HAP-1 (cell line): ENCODE measurements around the gene ARHGAP6.
A peak's percentile ranks its signal among the peaks of the same experiment; 100 is the strongest.

ENCODE experiments used
- DNase-seq, 2 experiments: peaks; one replicate each; pipeline ENCODE4 v3.0.0-alpha.2; 2016 to 2020; ENCODE audit warnings: low spot score in 2 of 2
- H3K27me3 ChIP-seq: fragments of 250-450 bp; sonication (Bioruptor Pico); 2 replicates; pipeline ENCODE4 v1.5.1; 2020; ENCODE audit warnings: low read depth, mild to moderate bottlenecking, moderate library complexity
- H3K36me3 ChIP-seq: fragments of 250-450 bp; sonication (Bioruptor Pico); replicated peaks from 2 replicates; pipeline ENCODE4 v1.5.1; 2020; ENCODE audit warnings: mild to moderate bottlenecking
- H3K4me1 ChIP-seq: fragments of 250-450 bp; sonication (Bioruptor Pico); 2 replicates; pipeline ENCODE4 v1.5.1; 2020; ENCODE audit warnings: mild to moderate bottlenecking
- H3K4me3 ChIP-seq: fragments of 250-450 bp; sonication (Bioruptor Pico); 2 replicates; pipeline ENCODE4 v1.5.1; 2020; ENCODE audit warnings: mild to moderate bottlenecking, moderate library complexity
- H3K9me3 ChIP-seq: fragments of 250-450 bp; sonication (Bioruptor Pico); 2 replicates; pipeline ENCODE4 v1.5.1; 2020; ENCODE audit warnings: mild to moderate bottlenecking, moderate library complexity
- in situ Hi-C: fragments of 300-500 bp; cut with MboI; formaldehyde crosslinking; loops from 3 replicates; pipeline ENCODE4 v1.14.3; 2020; ENCODE audit warnings: low sequenced_read_pairs, inconsistent platforms, mixed read lengths

Gene ARHGAP6

DNA sequence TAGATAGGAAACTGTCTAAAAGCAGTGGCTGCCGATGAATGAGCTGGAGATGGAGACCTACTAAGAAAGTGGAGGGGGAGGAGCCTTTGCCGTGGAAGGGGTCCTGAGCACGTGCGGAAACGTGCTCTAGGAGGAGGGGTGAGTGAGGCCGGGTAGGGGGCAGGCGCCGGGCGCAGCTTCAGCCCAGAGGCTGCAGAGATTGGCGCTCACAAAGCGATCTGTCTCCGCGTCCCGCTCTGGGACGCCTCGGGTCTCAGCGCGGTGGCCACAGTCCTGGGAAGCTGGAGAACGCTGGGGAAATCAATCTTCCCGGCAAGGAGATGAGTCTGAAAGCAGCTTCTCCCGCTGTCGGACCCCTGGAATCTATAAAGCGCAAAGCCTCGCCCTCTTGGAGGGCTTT lies 444 bp upstream of the ARHGAP6 start:
- Histone ChIP-seq H3K36me3 (no peaks in the 10 kb centered on the region; the same call in 1 of the 2 replicates), H3K4me3 (peak overlapping the region; percentile 49), H3K4me1 (peaks cover 10% of the 10 kb centered on the region), H3K9me3 (no peaks in the 10 kb centered on the region), H3K27me3 (peaks cover 16% of the 10 kb centered on the region)
- in situ Hi-C loops: no loop called here
- peak; percentile 64 to 81 for DNase-seq

DNA sequence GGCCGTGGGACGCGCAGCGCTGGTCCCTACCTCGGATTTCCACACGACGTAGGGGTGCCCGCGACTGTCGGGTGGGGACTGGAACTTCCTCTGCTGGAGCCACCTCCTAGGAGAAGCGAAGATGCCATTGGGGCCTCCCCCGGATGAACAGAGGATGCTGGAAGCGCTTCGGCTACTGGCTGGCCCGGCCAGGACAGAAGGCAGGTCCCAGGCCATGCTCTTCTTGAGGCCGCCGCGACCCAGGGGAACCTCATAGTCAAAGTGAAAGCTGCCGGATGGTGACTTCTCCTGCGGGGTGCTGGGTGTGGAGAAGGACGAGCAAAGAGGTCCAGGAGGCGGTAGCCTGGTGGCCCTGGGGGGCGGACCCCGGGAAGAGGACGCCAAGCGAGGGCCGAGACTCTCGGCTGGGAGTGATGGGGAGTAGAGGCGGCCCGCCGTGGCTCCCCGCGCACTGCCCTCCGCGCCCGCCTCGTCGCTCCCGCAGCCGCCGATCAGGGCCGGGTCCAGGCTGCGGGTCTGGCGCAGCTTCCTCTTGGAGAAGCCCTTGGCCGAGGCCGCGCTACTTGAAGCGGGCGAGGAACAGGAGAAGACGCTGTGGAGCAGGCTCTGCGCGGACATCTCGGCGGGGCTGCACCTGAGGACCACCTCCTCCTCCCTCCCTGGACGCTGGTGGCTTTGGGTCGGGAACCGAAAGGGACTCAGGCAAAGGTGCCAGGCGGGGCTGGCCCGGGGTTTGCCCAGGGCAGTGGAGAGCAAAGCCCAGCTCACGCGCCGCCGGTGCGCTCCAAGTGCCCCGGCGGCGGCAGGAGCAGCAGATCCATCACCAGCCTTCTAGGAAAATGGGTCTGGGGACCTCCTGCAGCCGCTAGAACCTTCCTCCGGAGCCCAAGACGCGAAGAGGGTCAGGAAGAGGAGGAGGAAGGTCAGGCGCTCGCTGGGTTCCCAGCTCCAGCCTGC lies 1.2 kb downstream of the ARHGAP6 start:
- in situ Hi-C loops: no loop called here
- H3K9me3 ChIP-seq: no peaks in the 10 kb centered on the region
- H3K27me3 ChIP-seq: peaks cover 16% of the 10 kb centered on the region
- no peaks in the 10 kb centered on the region; the same call in 1 of the 2 replicates for H3K36me3 ChIP-seq
- peak in 1 of 2 experiments; percentile 23 for DNase-seq
- peaks cover 10% of the 10 kb centered on the region for H3K4me1 ChIP-seq
- peak overlapping the region; percentile 49 for H3K4me3 ChIP-seq

DNA sequence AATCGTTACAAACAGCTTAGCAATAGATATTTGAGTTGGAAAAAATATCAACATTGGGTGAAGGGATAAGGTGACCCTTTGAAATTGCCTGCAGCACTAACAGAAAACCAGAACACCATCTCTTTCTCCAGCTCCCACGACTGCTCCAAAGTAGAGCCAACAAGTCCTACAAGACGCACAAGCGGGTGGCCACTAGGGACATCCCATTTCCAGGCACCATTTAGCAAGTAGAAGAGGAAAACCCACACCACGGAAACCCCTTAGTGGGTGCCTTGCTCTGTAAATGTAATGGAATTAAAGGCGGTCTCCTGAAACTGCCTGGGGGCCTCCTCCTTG lies 1.9 kb downstream of the ARHGAP6 start:
- DNase-seq: peak in 1 of 2 experiments; percentile 18
- Histone ChIP-seq H3K4me1 (peaks cover 10% of the 10 kb centered on the region), H3K27me3 (peaks cover 13% of the 10 kb centered on the region; the same call in 1 of the 2 replicates), H3K36me3 (no peaks in the 10 kb centered on the region; the same call in 1 of the 2 replicates), H3K4me3 (peak overlapping the region; percentile 49), H3K9me3 (no peaks in the 10 kb centered on the region)
- in situ Hi-C loops: no loop called here

DNA sequence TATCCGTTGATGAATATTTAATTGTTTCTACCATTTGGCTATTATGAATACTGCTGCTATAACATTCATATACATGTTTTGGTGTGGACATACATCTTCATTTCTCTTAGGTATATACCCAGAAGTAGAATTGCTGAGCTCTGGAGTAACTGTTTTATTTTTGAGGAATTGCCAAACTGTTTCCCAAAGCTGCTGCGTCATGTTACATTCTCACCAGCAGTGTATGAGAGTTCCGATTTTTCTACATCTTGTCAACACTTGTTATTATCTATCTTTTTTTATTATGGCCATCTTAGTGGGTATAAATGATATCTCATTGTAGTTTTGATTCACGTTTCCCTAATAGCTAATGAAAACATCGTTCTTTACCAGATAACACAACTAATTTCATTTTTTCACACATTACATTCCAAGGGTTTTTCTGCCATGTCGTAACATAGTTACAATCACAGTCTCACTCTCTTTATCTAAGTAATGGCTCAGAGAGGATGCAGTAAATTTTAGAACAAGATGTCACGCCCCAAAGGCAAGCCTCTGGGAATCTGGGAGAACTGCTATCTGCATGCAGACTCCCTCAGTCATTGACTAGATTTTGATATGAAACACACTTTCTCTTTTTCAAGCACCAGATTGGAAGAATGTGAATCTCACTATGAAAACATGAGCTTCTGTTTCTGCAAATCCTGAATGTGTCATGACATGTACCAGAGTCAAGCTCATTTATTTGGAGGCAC lies 10.3 kb downstream of the ARHGAP6 start:
- Histone ChIP-seq H3K4me1 (no peaks in the 10 kb centered on the region; the same call in 1 of the 2 replicates), H3K9me3 (no peaks in the 10 kb centered on the region), H3K36me3 (no peaks in the 10 kb centered on the region), H3K27me3 (no peaks in the 10 kb centered on the region), H3K4me3 (no peak overlapping the region)
- no peak for DNase-seq
- in situ Hi-C loops: no loop called here

DNA sequence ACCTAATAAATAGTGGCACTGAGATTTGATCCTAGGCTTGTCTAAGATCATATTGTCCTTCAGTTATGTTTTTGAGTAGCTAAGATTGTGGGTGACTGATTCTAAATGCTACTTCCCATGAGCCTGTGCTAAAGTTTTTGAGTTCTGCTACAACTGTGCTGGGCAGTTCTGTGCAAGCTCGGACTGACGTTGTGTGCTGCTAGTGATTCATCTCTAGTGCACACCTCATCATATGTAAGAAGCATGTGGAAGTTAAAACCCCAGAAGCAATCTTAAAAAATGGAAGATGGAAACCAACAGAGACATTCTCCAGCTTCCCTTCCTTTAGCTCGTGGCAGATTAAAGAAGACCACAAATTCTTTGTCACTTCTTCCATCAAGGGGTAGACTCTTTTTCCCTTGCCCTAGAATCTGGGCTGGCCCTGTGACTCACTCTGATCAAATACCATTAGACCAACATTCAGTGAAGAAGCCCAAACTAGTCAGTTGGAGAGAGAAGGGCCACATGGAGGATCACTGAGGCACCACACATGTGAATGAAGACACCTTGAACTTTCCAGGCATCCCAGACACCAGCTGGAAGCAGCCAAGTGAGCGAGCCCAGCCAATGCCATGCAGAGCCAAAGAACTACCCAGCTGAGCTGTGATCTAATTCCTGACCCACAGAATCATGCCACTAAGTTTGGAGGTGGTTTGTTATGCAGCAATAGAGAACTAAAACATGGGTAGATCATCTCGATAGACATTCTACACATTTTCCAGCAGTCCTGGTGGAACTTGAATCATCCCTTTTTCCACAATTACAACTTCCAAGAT lies 16.8 kb downstream of the ARHGAP6 start:
- in situ Hi-C loops: no loop called here
- no peaks in the 10 kb centered on the region for H3K9me3 ChIP-seq
- peaks cover 3% of the 10 kb centered on the region for H3K4me1 ChIP-seq
- H3K36me3 ChIP-seq: no peaks in the 10 kb centered on the region
- H3K27me3 ChIP-seq: no peaks in the 10 kb centered on the region; the same call in 1 of the 2 replicates
- H3K4me3 ChIP-seq: no peak overlapping the region
- no peak for DNase-seq

DNA sequence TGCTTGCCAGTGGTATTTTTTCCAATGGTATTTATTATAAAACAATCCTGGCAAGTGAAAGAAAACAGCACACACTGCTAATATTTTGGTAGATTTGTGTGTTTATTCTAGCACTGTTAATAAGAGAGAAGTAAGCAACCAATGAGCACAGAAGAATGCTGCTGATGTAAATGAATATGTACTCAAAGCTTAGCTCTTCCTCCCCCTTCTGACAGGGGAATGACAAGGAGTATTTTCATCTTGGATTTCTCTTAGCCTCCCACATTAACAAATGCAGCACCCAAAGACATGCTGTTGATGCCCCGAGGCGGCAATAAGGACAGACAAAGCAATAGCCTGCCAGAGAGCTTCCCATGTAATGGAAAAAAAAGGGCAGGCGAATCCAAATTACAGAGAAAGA lies 18.6 kb downstream of the ARHGAP6 start:
- no peaks in the 10 kb centered on the region for H3K36me3 ChIP-seq
- DNase-seq: peak; percentile 60 to 65
- H3K4me1 ChIP-seq: peaks cover 3% of the 10 kb centered on the region
- H3K9me3 ChIP-seq: no peaks in the 10 kb centered on the region
- no peaks in the 10 kb centered on the region; the same call in 1 of the 2 replicates for H3K27me3 ChIP-seq
- H3K4me3 ChIP-seq: no peak overlapping the region
- in situ Hi-C loops: no loop called here

DNA sequence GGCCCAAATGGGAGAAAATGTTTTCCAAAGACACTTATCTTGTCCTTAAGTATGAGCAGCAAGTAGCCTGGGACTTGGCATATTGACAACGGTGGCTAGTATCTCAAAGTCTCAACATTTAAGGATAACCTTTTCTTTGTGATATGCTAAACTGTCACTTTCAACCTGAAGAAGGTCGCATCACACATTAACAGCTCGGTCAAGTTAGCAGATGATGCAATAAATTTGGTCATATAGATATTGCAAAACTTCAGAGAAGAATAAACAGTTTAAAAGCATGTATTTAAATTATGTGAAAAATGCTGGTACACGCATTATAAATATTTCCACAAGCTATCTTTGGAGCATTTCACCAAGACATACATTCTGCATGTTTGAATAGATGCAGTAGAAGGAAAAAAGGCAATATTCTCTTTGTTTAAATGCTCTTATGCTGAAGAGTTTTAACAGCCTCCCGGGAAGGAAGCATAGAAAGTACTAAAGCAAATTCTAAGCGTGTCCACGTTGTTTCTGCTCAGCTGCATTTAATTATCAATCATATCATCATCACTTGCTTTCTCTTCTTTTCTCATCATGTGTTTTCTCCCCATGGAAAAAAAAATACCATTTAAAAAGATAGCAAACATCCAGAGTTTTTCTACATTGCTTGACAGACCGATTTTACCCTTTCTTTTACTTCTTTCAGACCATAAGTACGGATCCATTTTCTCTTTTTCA lies 24.2 kb downstream of the ARHGAP6 start:
- Histone ChIP-seq H3K9me3 (no peaks in the 10 kb centered on the region), H3K4me1 (no peaks in the 10 kb centered on the region), H3K4me3 (no peak overlapping the region), H3K27me3 (no peaks in the 10 kb centered on the region; the same call in 1 of the 2 replicates), H3K36me3 (no peaks in the 10 kb centered on the region)
- no peak for DNase-seq
- in situ Hi-C loops: no loop called here

DNA sequence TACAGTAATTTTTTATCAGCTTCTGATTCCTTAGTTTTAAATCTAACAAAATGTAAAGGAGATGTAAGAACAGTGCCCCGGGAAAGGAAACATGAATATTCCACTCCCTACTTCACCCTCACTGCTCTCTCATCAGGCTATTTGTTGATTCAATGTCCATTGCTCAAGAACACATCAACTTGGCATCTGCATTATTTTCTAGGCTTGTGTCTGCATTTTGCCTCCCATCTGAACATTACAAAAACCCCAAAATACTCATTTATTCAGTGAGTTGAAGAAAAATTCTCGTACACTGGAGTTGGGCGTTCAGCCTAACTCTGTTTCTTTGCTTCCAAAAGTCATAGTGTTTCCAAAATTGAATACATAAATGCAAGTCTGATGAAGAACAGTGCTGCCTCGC lies 25.6 kb downstream of the ARHGAP6 start:
- H3K36me3 ChIP-seq: no peaks in the 10 kb centered on the region
- no peaks in the 10 kb centered on the region for H3K9me3 ChIP-seq
- H3K4me1 ChIP-seq: no peaks in the 10 kb centered on the region
- in situ Hi-C loops: no loop called here
- no peak overlapping the region for H3K4me3 ChIP-seq
- peaks cover 2% of the 10 kb centered on the region; the same call in 1 of the 2 replicates for H3K27me3 ChIP-seq
- DNase-seq: no peak

DNA sequence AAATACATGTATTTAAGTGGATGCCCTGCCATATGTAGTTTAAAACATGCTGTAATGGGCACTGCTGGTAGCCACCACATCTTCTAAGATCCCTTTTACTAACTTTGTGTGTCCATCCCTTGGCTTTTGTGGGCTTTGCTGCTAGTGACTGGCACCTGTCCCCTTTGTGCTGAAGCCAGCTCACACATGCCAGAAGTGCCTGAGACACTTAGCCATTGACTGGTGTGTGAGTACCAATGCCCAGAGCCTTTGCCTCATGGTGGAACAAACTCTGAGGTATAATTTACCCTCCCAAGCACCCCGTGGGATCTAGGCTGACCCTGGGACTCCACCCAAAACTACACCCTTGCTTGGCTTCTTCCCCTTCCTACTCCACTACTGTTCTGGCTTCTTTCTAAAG lies 33.0 kb downstream of the ARHGAP6 start:
- DNase-seq: peak in 1 of 2 experiments; percentile 23
- Histone ChIP-seq H3K9me3 (no peaks in the 10 kb centered on the region), H3K4me1 (peaks cover 10% of the 10 kb centered on the region), H3K4me3 (no peak overlapping the region), H3K36me3 (no peaks in the 10 kb centered on the region), H3K27me3 (peaks cover 2% of the 10 kb centered on the region)
- in situ Hi-C loops: no loop called here

DNA sequence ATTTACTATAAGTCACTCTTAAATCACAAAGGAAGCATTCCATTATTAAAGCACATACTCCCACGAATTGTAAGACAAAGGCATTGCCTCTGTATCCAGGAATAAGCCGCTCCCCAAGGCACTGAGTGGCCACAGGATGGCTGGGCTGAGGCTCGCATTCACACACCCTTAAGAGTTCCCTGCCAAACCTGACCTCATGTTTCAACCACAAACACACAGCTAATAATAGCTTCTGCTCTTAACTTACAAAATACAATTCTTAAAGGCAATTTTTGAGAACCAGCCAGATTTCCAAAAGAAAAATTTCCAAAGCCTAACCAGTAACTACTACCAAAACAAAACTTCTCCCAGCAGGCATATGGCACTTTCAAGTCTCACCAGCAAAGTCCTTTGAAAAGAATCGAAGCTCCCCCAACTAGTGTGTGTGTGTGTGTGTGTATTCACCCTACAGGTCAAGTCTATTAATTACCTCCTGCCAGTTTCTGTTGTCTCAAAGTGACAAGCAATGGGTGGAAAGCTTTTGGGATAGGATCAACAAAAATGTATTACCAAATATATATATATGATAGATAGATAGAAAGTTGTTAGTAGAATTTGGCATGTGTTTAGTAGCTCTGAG lies 36.0 kb downstream of the ARHGAP6 start:
- no peaks in the 10 kb centered on the region; the same call in 1 of the 2 replicates for H3K27me3 ChIP-seq
- DNase-seq: no peak
- H3K4me1 ChIP-seq: peaks cover 10% of the 10 kb centered on the region
- H3K36me3 ChIP-seq: no peaks in the 10 kb centered on the region
- no peak overlapping the region for H3K4me3 ChIP-seq
- no peaks in the 10 kb centered on the region for H3K9me3 ChIP-seq
- in situ Hi-C loops: no loop called here

DNA sequence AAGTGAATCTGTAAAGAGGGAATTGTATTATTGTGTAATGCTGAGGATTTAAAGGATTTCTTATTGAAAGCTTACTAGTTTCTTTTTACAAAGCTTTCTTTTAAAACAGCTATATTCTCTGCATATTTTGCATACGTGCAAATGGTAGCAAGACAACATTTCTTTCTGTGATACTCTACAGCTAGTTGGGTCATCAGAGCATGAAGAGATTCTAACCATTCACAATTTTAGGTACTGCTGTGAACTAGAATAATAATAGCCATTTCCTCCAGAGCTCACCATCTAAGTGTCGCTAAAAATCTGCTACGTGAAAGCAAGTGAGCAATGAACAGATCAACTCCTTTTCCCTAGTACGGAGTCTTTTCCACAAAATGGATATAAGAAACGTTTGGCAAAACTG lies 37.3 kb downstream of the ARHGAP6 start:
- peaks cover 10% of the 10 kb centered on the region for H3K4me1 ChIP-seq
- H3K27me3 ChIP-seq: no peaks in the 10 kb centered on the region
- in situ Hi-C loops: no loop called here
- no peak for DNase-seq
- H3K9me3 ChIP-seq: no peaks in the 10 kb centered on the region; the same call in 1 of the 2 replicates
- no peak overlapping the region for H3K4me3 ChIP-seq
- H3K36me3 ChIP-seq: no peaks in the 10 kb centered on the region

DNA sequence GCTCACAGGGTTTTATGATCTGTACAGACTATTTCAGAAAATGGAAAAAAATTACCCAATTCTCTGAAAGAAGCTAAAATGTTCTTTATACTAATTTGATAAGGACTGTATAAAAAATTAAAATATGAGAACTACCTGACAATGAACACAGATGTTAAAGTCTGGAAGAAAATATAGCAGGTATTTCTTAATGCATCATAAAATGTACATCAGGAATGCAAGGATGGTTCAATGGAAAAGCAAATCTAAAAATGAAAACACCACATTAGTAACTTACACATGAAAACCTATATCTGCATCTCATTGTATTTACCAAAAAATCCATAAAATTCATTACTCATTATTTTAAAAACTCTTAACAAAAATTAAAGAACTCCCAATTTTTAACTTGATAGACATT lies 39.4 kb downstream of the ARHGAP6 start:
- Histone ChIP-seq H3K9me3 (no peaks in the 10 kb centered on the region; the same call in 1 of the 2 replicates), H3K4me3 (no peak overlapping the region), H3K36me3 (no peaks in the 10 kb centered on the region), H3K27me3 (peaks cover under 1% of the 10 kb centered on the region), H3K4me1 (no peaks in the 10 kb centered on the region)
- in situ Hi-C loops: no loop called here
- no peak for DNase-seq
